GM23248 (cell line): Measurements from ENCODE around the gene PDE3A.

Experiments
- EZH2 ChIP-seq: fragments of 200-600 bp; sonication (generic); IDR thresholded peaks from 2 replicates; pipeline ENCODE4 v1.6.1; 2018; ENCODE audit warnings: antibody characterized with exemption, mild to moderate bottlenecking; ENCODE audit not compliant: insufficient read depth, poor library complexity, severe bottlenecking
- EZH2phosphoT487 ChIP-seq: fragments of 200-600 bp; sonication (generic); IDR thresholded peaks from 2 replicates; pipeline ENCODE4 v1.6.1; 2018; ENCODE audit warnings: antibody characterized with exemption, moderate library complexity, mild to moderate bottlenecking, low read depth; ENCODE audit not compliant: insufficient read depth

DNA sequence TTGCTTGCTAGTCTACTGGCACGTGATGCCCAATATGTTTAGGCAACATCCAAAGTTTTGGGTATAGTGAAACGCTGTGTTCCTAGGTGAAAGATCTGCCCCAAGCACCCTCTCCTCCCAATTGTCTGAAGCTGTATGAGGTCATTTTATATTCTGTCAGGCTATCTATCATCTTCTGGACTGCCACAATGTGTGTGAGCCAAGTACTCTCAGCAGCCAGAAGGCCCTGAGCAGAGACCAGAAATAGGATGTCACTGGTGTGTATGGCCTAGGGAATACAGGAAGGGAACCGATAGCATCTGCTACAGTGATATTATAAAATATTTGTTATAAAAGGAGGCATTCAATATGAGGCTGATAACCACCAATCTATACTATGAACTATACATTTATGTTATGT, 7.9 kb upstream of the PDE3A start:
- TF ChIP-seq EZH2 (no peak), EZH2phosphoT487 (no peak)
